Stimulated activated CD4-positive, alpha-beta T cell treated with anti-CD3 and anti-CD28 coated beads, Interleukin-2, amount 100 ng/mL, for 48 hours (primary cell): ENCODE measurements around the gene MPZL2.
"Not testable (repeated sequence)": the region's sequence is repeated elsewhere in the genome, so short reads cannot be mapped to it uniquely, and the experiment has no call there.

ENCODE experiments used
- DNase-seq, 2 donors: peaks; one replicate each; pipeline ENCODE4 v3.0.0-alpha.2; 2020

MPZL2 gene

DNA sequence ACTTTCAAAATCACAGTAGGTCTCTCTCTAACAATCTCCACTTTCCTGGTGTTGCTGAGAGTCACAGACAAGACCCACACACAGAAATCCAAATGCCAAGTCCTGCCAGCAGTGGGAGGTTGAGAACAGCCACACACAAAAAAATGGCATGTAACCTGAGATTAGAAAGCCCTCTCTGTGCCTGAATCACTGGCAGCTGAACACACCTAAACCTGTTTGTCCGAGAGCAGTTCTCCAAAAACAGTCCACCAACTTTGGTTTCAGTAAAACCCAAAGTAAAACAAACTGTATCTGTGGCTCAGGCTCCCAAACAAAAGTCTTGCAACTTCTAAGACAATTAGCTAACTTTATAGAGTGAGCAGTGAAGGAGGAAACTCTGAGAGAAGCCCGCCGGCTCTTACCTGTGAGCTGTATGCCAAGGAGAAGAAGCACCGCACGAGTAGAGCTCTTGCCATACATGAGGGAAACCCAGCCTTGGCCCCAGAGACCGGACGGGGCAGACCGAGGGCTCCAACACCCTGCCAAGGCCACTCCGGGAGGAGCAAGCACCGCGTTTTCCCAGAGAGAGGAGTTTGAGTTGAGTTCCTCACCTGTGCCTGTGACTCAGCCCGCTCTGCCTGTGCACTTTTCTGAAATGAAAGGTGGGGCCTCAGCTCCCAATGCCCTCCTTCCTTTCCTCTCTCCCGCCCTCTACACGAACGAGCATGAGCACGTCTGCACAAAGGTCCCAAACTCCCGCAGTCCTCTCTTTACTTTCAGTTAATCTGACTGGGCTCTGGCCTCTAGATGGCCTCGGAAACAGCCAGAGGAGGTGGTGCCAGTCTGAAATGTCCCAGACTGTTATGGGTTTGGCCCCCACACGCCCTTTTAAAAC, at the start of gene MPZL2:
MPZL2 (minus strand) TSS at position 603 of the 874 bp plus-strand sequence; CDS start at position 459, 144 bp downstream.
- DNase-seq: no peak

DNA sequence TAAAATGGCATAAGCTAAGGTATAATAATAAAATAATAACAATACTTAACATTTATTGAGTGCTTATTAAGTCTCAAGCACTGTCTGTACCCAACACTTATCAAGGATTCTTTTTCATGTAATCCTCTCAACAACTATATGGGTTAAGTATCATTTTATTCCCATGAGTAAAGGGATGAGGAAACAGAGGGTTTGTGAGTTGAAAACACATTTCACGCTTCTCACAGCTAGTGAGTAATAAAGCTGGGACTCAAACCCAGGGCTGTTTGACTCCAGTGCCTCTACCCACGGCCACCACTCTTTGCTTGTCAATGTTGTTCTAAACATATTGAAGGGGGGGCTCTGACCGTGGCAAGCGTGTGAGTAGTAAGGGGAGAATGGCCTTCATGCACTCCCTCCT, 49.1 kb upstream of the MPZL2 start:
- DNase-seq: no peak

DNA sequence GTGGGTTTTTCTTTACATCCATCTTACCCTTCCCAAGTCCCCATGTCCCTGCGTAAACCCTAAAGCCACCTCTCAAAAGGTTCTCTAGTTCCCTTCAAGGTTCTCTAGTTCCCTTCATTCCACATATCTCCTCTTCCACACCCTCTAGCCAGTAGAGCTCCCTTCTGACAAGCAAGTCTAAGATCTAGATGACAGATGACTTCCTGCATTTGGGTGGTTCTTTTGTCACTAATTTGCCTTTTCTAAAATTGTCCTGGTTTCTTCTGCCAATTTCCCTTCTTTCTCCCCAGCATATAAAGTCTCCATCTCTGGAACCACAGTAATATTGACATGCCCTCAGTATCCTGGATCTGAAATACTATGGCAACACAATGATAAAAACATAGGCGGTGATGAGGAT, 48.2 kb upstream of the MPZL2 start:
- DNase-seq: no peak

DNA sequence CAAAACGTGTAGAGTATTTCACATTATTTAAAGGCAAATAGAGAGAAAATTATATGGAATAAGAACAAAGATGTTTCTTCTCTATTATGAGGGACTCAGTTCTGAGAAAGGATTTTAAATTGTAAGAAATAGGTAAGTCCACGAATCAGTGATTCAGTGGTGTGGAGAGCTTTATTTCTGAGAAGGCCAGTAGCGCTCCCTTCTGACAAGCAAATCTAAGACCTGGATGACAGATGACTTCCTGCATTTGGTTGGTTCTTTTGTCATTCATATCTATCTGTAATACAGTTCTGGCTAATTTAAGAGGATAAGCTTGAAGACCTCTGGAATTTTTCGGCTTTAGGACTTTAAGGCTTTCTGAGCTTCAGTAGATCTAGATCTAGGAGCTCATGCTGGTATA, 47.4 kb upstream of the MPZL2 start:
- no peak for DNase-seq

DNA sequence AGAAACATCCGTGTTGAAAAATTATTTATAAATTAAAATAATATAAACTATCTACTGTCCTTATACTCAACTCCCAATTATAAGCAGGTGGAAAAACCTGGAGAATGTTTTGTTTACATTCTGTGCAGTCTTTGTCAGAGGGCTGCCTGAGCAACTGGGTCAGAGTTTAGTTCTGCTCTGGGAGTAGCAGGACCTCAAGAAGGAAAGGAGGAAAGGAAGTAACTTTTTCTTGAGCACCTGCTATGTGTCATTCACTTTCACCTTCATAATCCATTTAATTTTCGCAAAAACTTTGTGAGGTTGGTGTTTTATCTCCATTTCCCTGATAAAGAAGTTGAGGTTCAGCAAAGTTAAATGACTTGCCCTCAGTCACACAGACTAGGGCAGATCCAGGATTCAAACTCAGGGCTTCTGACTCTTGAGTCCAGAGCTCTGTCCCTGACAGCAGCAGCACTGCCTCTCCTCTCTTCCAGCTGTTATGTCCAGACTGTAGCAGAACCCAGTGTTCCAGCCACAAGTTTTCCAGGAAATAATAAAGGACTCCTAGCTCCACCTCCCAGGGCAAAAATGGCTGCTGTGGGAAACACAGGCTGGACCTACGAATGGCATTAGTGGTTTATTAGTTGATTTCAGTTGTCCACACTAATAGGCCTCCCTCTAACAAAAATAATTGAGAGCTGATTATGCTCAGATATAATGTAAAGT, 46.8 kb upstream of the MPZL2 start:
- DNase-seq: no peak

DNA sequence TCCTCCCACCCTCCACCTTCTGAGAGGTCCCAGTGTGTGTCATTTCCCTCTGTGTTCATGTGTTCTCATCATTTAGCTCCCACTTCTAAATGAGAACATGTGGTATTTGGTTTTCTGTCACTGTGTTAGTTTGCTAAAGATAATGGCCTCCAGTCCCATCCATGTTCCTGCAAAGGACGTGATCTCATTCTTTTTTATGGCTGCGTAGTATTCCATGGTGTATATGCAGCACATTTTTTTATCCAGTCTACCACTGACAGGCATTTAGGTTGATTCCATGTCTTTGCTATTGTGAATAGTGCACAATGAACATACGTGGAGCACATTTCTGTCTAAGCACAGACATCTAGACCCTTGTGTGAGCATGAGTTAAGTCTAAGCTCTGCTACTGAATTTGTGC, 46.2 kb upstream of the MPZL2 start:
- DNase-seq: no peak

DNA sequence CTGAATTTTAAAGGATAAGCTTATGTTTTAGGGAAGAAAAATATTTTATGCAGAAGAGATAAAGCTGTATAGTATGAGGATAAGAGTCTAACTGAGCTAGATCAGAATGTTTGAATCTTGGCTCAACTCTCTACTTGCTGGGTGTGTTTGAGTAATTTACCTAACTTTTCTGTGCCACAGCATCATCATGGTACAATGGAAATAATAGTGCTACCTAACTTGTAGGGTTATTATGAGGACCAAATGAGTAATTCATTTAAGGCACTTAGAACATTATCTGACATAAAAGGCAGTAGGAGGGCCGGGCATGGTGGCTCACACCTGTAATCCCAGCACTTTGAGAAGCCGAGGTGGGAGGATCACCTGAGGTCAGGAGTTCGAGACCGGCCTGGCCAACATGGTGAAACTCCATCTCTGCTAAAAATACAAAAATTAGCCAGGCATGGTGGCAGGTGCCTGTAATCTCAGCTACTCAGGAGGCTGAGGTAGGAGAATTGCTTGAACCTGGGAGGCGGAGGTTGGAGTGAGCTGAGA, 45.0 kb upstream of the MPZL2 start:
- not testable (repeated sequence) for DNase-seq

DNA sequence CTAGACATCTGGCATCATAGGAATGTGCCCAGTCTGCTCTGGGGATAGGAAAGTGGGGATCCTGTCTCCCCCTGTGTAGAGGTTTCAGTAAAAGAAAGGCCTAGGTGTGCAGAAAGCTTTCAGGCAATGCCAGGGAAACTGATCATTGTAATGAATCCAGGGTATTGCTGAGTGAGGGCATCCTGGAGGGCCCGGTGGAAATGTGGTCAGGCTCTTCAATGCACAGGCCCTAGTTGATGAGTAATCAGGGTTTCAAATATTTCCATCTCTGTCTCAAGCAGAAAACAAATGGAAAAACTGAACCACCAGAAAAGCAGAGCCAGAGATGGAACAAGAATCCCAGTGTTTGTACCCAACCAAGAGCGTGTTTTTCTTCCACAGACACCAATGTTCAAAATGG, 42.5 kb upstream of the MPZL2 start:
- peak in 1 of 2 donors; percentile 30 for DNase-seq

DNA sequence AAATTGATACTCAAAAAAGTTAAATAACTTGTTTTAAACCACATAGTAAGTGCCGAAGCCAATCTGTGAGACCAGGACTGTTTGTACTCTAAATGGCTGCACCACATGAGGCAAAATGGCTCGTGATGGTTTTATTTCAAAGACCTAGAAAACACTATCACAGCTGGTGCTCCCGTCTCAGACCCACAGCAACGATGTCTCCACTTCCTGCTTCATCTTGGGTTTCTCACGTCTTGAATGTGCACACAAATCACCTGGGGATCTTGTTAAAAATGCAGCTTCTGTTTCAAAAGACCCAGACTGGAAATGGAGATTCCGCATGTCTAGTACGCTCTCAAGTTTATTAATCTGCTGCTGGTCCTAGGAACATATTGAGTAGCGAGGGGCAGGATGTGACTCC, 41.6 kb upstream of the MPZL2 start:
- DNase-seq: no peak

DNA sequence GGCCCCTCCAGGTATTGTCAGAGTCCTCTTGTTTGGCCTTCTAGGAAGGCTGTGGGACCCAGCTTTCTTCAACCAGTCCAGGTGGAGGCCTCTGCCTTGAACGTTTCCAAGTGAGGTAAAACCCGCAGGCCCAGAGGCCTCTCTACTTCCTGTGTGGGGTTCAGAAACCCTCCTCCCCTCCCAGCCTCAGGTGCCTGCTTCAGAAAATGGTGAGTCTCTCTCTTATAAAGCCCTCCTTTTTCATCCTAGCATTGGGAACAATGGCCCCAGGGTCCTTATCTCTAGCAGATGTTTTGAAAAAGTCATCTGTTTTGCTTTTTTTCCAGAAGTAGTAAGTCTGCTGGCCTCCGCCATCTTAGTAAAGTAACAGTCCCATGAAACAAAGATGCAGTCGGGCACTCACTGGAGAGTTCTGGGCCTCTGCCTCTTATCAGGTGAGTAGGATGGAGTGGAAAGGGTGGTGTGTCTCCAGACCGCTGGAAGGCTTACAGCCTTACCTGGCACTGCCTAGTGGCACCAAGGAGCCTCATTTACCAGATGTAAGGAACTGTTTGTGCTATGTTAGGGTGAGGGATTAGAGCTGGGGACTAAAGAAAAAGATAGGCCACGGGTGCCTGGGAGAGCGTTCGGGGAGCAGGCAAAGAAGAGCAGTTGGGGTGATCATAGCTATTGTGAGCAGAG, 40.6 kb upstream of the MPZL2 start, which contains the start of gene CD3E:
CD3E (plus strand) TSS at position 163 of the 681 bp plus-strand sequence; CDS start at position 386, 223 bp downstream.
- DNase-seq: peak; percentile 53 to 56

DNA sequence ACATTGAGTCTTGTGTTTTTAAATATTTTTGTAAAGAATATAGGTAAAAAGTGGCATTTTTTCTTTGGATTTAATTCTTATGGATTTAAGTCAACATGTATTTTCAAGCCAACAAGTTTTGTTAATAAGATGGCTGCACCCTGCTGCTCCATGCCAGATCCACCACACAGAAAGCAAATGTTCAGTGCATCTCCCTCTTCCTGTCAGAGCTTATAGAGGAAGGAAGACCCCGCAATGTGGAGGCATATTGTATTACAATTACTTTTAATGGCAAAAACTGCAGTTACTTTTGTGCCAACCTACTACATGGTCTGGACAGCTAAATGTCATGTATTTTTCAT, 40.1 kb upstream of the MPZL2 start:
- DNase-seq: no peak

DNA sequence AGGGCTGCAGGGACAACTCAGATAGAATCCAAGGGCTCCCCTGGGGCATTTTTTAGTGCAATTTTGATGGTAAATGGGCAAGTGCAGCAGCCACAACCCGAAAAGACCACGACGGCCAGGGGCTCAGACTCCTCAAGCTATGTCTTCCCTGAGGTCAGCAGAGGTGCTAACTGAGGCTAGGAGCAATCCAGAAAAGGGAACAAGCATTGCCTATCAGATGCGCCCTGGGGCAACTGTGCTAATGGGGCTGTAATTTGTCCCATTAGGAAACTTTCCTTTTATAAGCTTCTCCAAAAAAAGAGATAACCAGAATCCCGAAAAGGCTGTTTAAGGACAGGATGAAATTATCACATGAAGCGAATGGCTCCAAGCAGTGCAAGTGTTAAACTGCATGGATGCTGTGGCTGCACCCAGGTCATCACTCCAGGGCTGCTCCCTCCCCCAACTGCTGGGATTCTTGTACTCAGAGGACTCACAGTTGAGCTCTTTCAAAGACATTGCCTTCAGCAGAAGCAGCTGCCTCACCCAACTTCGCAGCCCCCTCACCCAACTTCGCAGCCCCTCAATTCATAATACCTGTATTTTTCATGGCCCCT, 37.6 kb upstream of the MPZL2 start:
- no peak for DNase-seq

DNA sequence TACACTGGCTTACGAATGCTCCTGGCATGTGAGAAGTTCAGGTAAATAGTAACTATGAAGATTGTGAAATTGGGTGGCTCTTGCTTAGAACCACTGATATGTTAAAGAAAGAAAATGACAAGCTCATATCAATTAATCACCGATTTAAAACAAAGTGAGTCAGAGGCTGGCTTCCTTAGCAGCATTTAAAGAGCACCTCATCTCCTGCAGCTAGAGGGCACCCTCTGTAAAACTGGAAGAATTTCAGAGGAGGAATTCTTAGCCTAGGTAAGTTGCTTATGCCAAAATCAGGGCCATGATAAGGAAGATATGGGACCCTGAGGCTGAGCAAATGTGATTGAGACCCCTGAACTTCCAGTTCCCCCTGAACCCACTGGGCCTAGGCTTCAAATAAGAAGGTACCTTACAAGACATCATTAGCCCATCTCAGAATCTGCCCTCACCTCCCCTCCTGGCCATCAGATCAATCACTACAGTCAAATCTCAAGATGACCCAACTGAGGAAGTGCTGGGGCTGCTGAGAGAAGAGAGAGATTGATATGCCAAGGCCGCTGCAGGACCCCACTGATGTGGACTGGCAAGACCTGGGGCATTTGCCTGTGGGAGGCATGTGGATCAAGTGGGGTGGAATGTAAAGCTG, 31.8 kb upstream of the MPZL2 start:
- no peak for DNase-seq

DNA sequence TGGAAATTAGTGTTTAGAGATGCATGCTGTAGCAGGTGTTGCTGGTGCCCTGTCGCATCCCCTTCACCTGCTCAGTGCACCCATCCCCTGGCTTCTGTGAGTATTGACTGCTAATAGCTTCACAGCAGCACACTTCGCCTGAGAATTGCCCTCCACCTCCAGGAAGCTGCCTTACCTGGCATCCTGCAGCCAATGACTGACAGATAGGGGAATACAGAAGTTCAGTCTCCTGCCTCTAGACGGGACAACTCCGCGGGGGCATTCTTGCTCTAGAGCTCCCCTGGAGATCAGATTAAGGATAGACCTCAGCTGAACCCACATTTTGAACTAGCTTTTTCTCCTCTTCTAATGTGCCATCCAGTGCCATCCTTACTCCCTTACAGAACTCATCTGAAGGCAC, 31.1 kb upstream of the MPZL2 start:
- DNase-seq: no peak

DNA sequence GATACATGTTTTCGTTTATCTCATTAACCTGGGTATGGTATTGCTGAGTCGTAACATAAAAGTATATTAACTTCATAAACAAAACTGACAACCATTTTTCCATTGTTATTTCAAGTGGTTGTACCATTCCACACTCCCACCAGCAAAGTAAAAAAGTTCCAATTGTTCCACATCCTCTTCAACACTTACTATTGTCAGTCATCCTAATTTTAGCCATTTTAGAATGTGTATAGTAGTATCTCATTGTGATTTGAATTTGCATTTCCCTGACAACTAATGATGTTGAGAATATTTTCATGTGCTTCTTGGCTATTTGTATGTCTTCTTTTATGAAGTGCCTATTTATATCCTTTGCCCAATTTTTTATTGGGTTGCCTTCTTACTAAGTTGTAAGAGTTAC, 30.0 kb upstream of the MPZL2 start:
- DNase-seq: no peak

DNA sequence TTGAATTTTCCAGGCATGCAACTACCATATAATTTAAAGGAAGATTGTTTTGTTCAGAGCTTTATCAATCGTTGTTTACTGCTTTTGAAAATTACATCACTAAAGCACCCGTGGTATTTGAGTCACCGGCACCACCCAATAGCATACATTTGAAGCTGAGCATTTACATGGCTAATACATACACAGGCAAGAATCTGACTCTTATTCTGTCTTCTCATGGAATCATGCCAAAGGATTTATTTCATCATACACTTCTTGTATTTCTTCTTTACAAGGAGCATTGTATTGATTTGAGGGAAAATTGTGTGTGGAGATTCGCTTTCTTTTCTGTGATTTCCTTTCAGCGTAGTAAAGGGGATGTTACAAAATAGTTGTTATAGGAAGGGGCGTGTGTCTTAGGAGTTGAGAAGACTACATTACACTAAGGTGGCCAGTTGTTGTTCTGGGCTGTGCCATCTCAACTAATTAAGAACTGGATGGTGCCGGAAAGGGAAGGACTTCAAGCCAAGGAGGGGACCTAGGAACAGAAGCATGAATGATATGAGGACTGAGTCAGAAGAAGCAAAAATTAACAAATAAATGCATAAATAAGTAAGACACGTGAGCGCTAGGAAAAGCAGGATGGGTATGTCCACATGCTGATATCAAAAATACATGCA, 27.5 kb upstream of the MPZL2 start:
- DNase-seq: no peak

DNA sequence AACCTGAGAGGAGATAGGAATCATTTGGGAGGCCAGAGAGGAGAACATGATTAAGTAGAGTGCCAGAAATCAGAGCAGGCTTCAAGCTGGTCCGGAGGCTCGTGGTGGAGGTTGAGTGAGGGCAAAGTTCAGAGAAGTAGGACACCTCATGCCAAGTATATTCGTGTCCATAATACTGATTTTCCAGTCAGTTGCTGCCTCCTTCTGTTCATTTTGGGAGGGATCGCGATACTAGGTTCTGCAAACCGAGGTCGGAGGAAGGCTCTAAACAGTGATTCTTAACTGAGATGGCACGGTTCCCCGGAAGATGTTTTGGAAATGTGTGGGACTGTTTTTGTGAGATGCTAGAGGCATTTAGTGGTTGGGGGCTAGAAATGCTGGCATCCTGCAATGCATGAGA, 26.8 kb upstream of the MPZL2 start:
- no peak for DNase-seq

DNA sequence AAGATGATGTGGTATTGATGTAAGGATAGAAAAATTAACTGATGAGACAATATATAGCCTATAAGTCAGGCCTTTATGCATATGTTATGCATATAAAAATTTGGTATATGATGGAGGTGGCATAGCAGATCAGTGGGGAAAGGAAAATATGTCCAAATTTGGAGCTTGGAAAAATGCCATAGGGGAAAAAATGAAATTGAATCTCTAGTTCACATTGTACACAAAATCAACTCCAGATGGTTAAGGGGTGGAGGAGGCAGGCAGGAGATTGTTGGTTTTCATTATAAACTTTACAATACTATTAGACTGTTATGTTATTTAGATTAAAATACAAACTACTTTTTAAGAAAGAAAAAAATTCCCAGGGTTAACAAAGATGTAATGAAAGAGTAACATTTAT, 25.3 kb upstream of the MPZL2 start:
- DNase-seq: no peak

DNA sequence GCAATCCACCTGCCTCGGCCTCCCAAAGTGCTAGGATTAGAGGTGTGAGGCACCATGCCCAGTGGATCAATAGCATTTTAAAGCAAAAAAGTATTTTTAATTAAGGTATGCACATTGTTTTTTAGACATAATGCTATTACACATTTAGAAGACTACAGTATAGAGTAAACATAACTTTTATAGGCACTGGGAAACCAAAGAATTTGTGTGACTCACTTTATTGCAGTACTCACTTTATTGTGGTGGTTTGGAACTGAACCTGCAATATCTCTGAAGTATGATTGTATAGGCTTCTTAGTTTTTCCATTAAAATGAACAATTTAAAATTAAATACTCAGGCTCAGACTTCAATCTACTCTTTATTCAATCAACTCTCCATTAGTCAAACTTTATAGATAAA, 22.9 kb upstream of the MPZL2 start:
- DNase-seq: no peak

DNA sequence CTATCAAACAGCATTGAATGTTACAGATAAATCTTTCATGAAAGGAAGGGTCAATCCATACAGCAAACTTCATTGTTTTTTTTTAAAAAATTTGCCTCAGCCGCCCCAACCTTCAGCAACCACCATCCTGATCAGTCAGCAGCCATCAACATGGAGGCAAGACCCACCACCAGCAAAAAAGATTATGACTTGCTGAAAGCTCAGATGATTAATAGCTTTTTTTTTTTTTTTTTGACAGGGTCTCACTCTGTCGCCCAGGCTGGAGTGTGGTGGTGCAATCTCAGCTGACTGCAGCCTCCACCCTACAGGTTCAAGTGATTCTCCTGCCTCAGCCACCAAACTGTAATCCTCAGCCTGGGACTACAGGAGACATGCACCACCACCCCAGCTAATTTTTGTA, 22.4 kb upstream of the MPZL2 start:
- no peak for DNase-seq

DNA sequence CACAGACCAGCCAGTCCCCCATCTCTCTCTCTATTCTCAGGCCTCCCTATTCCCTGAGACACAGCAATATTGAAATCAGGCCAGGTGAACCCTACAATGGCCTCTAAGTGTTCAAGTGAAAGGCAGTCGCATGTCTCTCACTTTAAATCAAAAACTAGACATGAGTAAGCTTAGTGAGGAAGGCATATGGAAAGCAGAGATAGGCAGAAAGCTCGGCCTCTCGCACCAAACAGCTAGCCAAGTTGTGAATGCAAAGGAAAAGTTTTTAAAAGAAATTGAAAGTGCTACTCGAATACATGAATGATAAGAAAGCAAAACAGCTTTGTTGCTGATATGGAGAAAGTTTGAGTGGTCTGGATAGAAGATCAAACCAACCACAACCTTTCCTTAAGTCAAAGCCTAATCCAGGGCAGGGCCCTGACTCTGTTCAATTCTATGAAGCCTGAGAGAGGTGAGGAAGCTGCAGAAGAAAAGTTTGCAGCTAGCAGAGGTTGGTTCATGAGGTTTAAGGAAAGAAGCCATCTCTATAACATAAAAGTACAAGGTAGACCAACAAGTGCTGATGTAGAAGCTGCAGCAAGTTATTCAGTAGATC, 19.8 kb upstream of the MPZL2 start:
- DNase-seq: no peak
